ENCODE results near the gene SERPINB7.
A peak's percentile ranks its signal among the peaks of the same experiment; 100 is the strongest.

GRCh38 chr18:63741769-63742168, 33.4 kb upstream of the SERPINB7 start:
- TF ChIP-seq CTCF (IDR thresholded peaks at IDR 0.05) = peak; percentile 41
- no peak for TF ChIP-seq EZH2 (IDR thresholded peaks at IDR 0.05)
- TF ChIP-seq EZH2phosphoT487 (IDR thresholded peaks at IDR 0.05) = no peak
